Activated T-helper 17 cell treated with anti-CD3 and anti-CD28 coated beads, Interleukin-2, amount 50 U/mL, for 72 hours (primary cell): ENCODE results near the gene FAM76A. TPM values are rescaled to one million over a fixed set of nuclear protein-coding genes. Genes with fewer than 3 reads are reported as not detected.

Experiments used
- total RNA-seq, 2 donors: library from RNA; stranded (reverse); gene quantifications; one replicate each; pipeline ENCODE4 v1.2.3, GENCODE V29; 2022

Gene FAM76A
- total RNA-seq, 2 donors from 2014 or later, result 6.4 to 8.4 TPM

Other genes starting within 250 kb of the FAM76A start
- gene WASF2, start 235.8 kb upstream of the FAM76A start, total RNA-seq, result 100 to 1,000 TPM in 1 of 2 donors, 10 to 100 TPM in 1; 85.7 to 125 TPM
- gene AHDC1, start 121.8 kb upstream of the FAM76A start, total RNA-seq, result 10 to 100 TPM; 13.3 to 22.3 TPM
- 1 to 10 TPM in 1 of 2 donors, not detected in 1; 1.2 TPM for gene FGR, start 90.8 kb upstream of the FAM76A start, total RNA-seq
- 10 to 100 TPM; 32.3 to 43.7 TPM for gene IFI6, start 53.8 kb upstream of the FAM76A start, total RNA-seq
- gene STX12, start 47.3 kb downstream of the FAM76A start, total RNA-seq, result 10 to 100 TPM; 39.1 to 50.7 TPM
- 10 to 100 TPM; 41.0 to 57.9 TPM for gene PPP1R8, start 104.8 kb downstream of the FAM76A start, total RNA-seq
- gene THEMIS2, start 146.6 kb downstream of the FAM76A start, total RNA-seq, result 10 to 100 TPM; 32.0 to 62.8 TPM
- 10 to 100 TPM; 88.9 to 98.6 TPM for gene RPA2, start 188.6 kb downstream of the FAM76A start, total RNA-seq
- under 1 TPM; 0.28 to 0.45 TPM for gene SMPDL3B, start 209.0 kb downstream of the FAM76A start, total RNA-seq
- 10 to 100 TPM in 1 of 2 donors, 1 to 10 TPM in 1; 8.4 to 12.2 TPM for gene XKR8, start 234.0 kb downstream of the FAM76A start, total RNA-seq